Spleen (tissue), 3 donors: ENCODE data around the gene ZNF831.

Experiments
- POLR2A ChIP-seq, 3 donors: fragments of 450-650 bp; IDR thresholded peaks; one replicate each; pipeline ENCODE4 v1.5.1; 2017; ENCODE audit warnings: antibody characterized with exemption in 3 of 3, mild to moderate bottlenecking in 1 of 3
- POLR2AphosphoS5 ChIP-seq, 3 donors: sonication (generic); formaldehyde crosslinking; IDR thresholded peaks; one replicate each; pipeline ENCODE4 v1.5.1; 2017; ENCODE audit warnings: antibody characterized with exemption in 3 of 3

- no peak for TF ChIP-seq POLR2A (IDR thresholded peaks at IDR 0.05)
- no peak for TF ChIP-seq POLR2AphosphoS5 (IDR thresholded peaks at IDR 0.05)
Measured at GRCh38 chr20:59297686-59298085, 134.1 kb downstream of the ZNF831 start.
